Lung (tissue), 12 donors: ENCODE results near the gene RAD50. TPM values are rescaled to one million over a fixed set of nuclear protein-coding genes. Genes with fewer than 3 reads are reported as not detected.

Source experiments
- ATAC-seq: fragments of 200-7000 bp; cut with Tn5 transposase; one replicate; pipeline ENCODE4 v1.9.1; 2020; ENCODE audit warnings: moderate number of reproducible peaks; ENCODE audit not compliant: insufficient read depth, low FRiP score
- DNase-seq, 3 donors: peaks; one replicate each; pipeline ENCODE4 v3.0.0-alpha.2; 2013 to 2017
- H3K27ac ChIP-seq, 2 donors: one replicate each; pipeline ENCODE4 v1.5.1; 2013; ENCODE audit warnings: mild to moderate bottlenecking in 2 of 2, moderate library complexity in 2 of 2, control low read depth in 1 of 2, inconsistent platforms in 1 of 2, low read depth in 1 of 2, low read length in 1 of 2
- H3K27me3 ChIP-seq, 3 donors: one replicate each; pipeline ENCODE4 v1.5.1; 2013; ENCODE audit warnings: low read length in 2 of 3; ENCODE audit not compliant: control insufficient read depth in 3 of 3, insufficient read depth in 3 of 3
- H3K36me3 ChIP-seq, 4 donors: one replicate each; pipeline ENCODE4 v1.5.1; 2013; ENCODE audit warnings: low read length in 4 of 4, mild to moderate bottlenecking in 1 of 4, moderate library complexity in 1 of 4; ENCODE audit not compliant: control insufficient read depth in 4 of 4, insufficient read depth in 4 of 4
- H3K4me1 ChIP-seq, 5 donors: one replicate each; pipeline ENCODE4 v1.5.1; 2013; ENCODE audit warnings: low read length in 5 of 5, mild to moderate bottlenecking in 2 of 5, moderate library complexity in 1 of 5; ENCODE audit not compliant: control insufficient read depth in 5 of 5, insufficient read depth in 5 of 5
- H3K4me3 ChIP-seq: one replicate; pipeline ENCODE4 v1.5.1; 2013; ENCODE audit warnings: mild to moderate bottlenecking, control low read depth, moderate library complexity
- H3K9ac ChIP-seq, 2 donors: one replicate each; pipeline ENCODE4 v1.5.1; 2013; ENCODE audit warnings: low read length in 2 of 2, control low read depth in 1 of 2; ENCODE audit not compliant: insufficient read depth in 1 of 2
- H3K9me3 ChIP-seq, 4 donors: one replicate each; pipeline ENCODE4 v1.5.1; 2013; ENCODE audit warnings: low read length in 3 of 4, mild to moderate bottlenecking in 1 of 4, moderate library complexity in 1 of 4; ENCODE audit not compliant: control insufficient read depth in 4 of 4, insufficient read depth in 3 of 4
- CTCF ChIP-seq: IDR thresholded peaks from 2 replicates; pipeline ENCODE4 v1.5.1; 2012; ENCODE audit warnings: mild to moderate bottlenecking; ENCODE audit errors: control extremely low read depth, extremely low read depth
- WGBS, 2 donors: extraction: QIAGEN DNeasy Blood & Tissue Kit; methylation state at CpG; one replicate each; pipeline ENCODE4 v1.1.7; 2013; 5-methylcytosine and 5-hydroxymethylcytosine counted together
- polyA plus RNA-seq, 2 donors: library from polyadenylated mRNA; stranded (reverse); fragments of 200-250 nt; gene quantifications; one replicate each; pipeline ENCODE4 v1.2.1, GENCODE V29; 2013
- total RNA-seq, 2 donors: library from RNA; depleted of rRNA in 1 of 2; stranded (reverse); fragments of >200 nt in 1 of 2; gene quantifications; one replicate each; pipeline ENCODE4 v1.2.1, GENCODE V29; 2014 to 2021
- donor health status: control.
- donor health status: control.
- donor health status: Bipolar disorder and iron deficiency.
- donor health status: healthy.
- donor health status: DM: yes; HTN: yes; CAD: no.

Gene RAD50
- total and polyA plus RNA-seq, 4 donors = 8.2 to 46.7 (median 18.8) TPM

- Histone ChIP-seq H3K27me3 (no peaks in the 10 kb centered on the region), H3K9ac (no peak overlapping the region), H3K36me3 (no peaks in the 10 kb centered on the region), H3K4me3 (no peak overlapping the region), H3K27ac (no peak overlapping the region), H3K4me1 (no peaks in the 10 kb centered on the region), H3K9me3 (no peaks in the 10 kb centered on the region)
- DNase-seq = no peak
- no peak for ATAC-seq
- no peak for TF ChIP-seq CTCF
- WGBS, 2 donors = 75 to 76% methylated on average over 5 of the region's 5 CpGs
Measured at GRCh38 chr5:132540149-132540548, 16.6 kb upstream of the RAD50 start.

- Histone ChIP-seq H3K4me3 (no peak overlapping the region), H3K4me1 (no peaks in the 10 kb centered on the region), H3K36me3 (no peaks in the 10 kb centered on the region), H3K27ac (no peak overlapping the region), H3K27me3 (no peaks in the 10 kb centered on the region), H3K9ac (no peak overlapping the region), H3K9me3 (no peaks in the 10 kb centered on the region)
- WGBS, 2 donors = 91 to 97% methylated on average over 4 of the region's 4 CpGs
- TF ChIP-seq CTCF = no peak
- ATAC-seq (no peak), DNase-seq (no peak)
Measured at GRCh38 chr5:132540764-132541163, 16.0 kb upstream of the RAD50 start.

GRCh38 chr5:132543472-132544201, 13.1 kb upstream of the RAD50 start, which contains the start of gene IL5:
IL5 (minus strand) TSS chr5:132543522; CDS start chr5:132543478, 44 bp downstream.
- Histone ChIP-seq H3K4me1 (no peaks in the 10 kb centered on the region), H3K9ac (no peak within 1 kb of the TSS), H3K4me3 (no peak within 1 kb of the TSS), H3K36me3 (no peaks in the 10 kb centered on the region), H3K27ac (no peak within 1 kb of the TSS), H3K27me3 (no peaks in the 10 kb centered on the region), H3K9me3 (no peaks in the 10 kb centered on the region)
- DNase-seq = no peak
- 86 to 91% methylated on average over 7 of the region's 7 CpGs for WGBS, 2 donors
- TF ChIP-seq CTCF = no peak
- no peak for ATAC-seq
